Lower leg skin (tissue), 4 donors: ENCODE results near the gene RSBN1L. TPM values are rescaled to one million over a fixed set of nuclear protein-coding genes. Genes with fewer than 3 reads are reported as not detected.

Source experiments
- DNase-seq, 2 donors: peaks; one replicate each; pipeline ENCODE4 v3.0.0-alpha.2; 2019; ENCODE audit warnings: low spot score in 2 of 2
- H3K4me3 ChIP-seq: fragments of 200-600 bp; sonication (generic); 2 replicates; pipeline ENCODE4 v1.5.1; 2017; ENCODE audit warnings: mild to moderate bottlenecking, low read depth; ENCODE audit not compliant: poor library complexity, severe bottlenecking
- CTCF ChIP-seq, 3 donors: fragments of 450-650 bp; IDR thresholded peaks; one replicate each; pipeline ENCODE4 v1.5.1; 2016; ENCODE audit warnings: antibody characterized with exemption in 3 of 3, mild to moderate bottlenecking in 3 of 3, moderate library complexity in 2 of 3
- POLR2A ChIP-seq, 2 donors: fragments of 450-650 bp; IDR thresholded peaks; one replicate each; pipeline ENCODE4 v1.6.1; 2016 to 2017; ENCODE audit warnings: antibody characterized with exemption in 2 of 2, mild to moderate bottlenecking in 1 of 2, moderate library complexity in 1 of 2
- WGBS, 2 donors: methylation state at CpG; one replicate each; pipeline ENCODE4 v1.1.5; 2018; 5-methylcytosine and 5-hydroxymethylcytosine counted together
- intact Hi-C: fragments of 100-400 bp; cut with DNase I; formaldehyde crosslinking; loops from one replicate; pipeline ENCODE4 v1.15.0; 2023; ENCODE audit warnings: low total_unique reads
- total RNA-seq, 4 donors: library from RNA; depleted of rRNA; stranded (reverse); fragments of >200 nt; gene quantifications; one replicate each; pipeline ENCODE4 v1.1.0, GENCODE V29; 2016

RSBN1L gene
- total RNA-seq, 4 donors from 2014 or later, result 17.3 to 34.8 (median 25.7) TPM

- 91 to 92% methylated on average over 2 of the region's 2 CpGs for WGBS, 2 donors
- TF ChIP-seq CTCF (IDR thresholded peaks at IDR 0.05) (no peak), POLR2A (IDR thresholded peaks at IDR 0.05) (no peak)
- intact Hi-C loops, result no loop called here
Observed at GRCh38 chr7:77811516-77812289, 115.4 kb downstream of the RSBN1L start.

GRCh38 chr7:77812290-77812685 lies 116.0 kb downstream of the RSBN1L start:
- TF ChIP-seq CTCF (IDR thresholded peaks at IDR 0.05), result no peak
- no peak for TF ChIP-seq POLR2A (IDR thresholded peaks at IDR 0.05)
- no peak for DNase-seq
- WGBS, 2 donors, result 87 to 96% methylated on average over 1 of the region's 1 CpG
- H3K4me3 ChIP-seq, result no peak overlapping the region
- intact Hi-C loops, result no loop called here

More at GRCh38 chr7:77811516-77812289, 115.4 kb downstream of the RSBN1L start:
- no peak for DNase-seq
- no peak overlapping the region for H3K4me3 ChIP-seq

GRCh38 chr7:77813180-77813579 lies 116.9 kb downstream of the RSBN1L start:
- 85 to 99% methylated on average over 2 of the region's 2 CpGs for WGBS, 2 donors
- intact Hi-C loops, result no loop called here

GRCh38 chr7:77819021-77819420 lies 122.8 kb downstream of the RSBN1L start:
- intact Hi-C loops, result no loop called here
- no peak for DNase-seq
- TF ChIP-seq CTCF (IDR thresholded peaks at IDR 0.05), result no peak
- no peak for TF ChIP-seq POLR2A (IDR thresholded peaks at IDR 0.05)
- H3K4me3 ChIP-seq, result no peak overlapping the region

More at GRCh38 chr7:77813180-77813579, 116.9 kb downstream of the RSBN1L start:
- H3K4me3 ChIP-seq, result no peak overlapping the region
- no peak for TF ChIP-seq POLR2A (IDR thresholded peaks at IDR 0.05)
- no peak for DNase-seq

- DNase-seq, result no peak
- TF ChIP-seq POLR2A (IDR thresholded peaks at IDR 0.05) (no peak), CTCF (IDR thresholded peaks at IDR 0.05) (no peak)
- no peak overlapping the region for H3K4me3 ChIP-seq
- WGBS, 2 donors, result 95 to 100% methylated on average over 2 of the region's 2 CpGs
- intact Hi-C loops, result no loop called here
Observed at GRCh38 chr7:77820967-77821366, 124.7 kb downstream of the RSBN1L start.

- 33 to 100% methylated on average over 1 of the region's 1 CpG for WGBS, 2 donors
- no peak for DNase-seq
- H3K4me3 ChIP-seq, result no peak overlapping the region
- no peak for TF ChIP-seq CTCF (IDR thresholded peaks at IDR 0.05)
- no peak for TF ChIP-seq POLR2A (IDR thresholded peaks at IDR 0.05)
- intact Hi-C loops, result no loop called here
Observed at GRCh38 chr7:77822269-77822668, 126.0 kb downstream of the RSBN1L start.
